CD14-positive monocyte (primary cell): ENCODE measurements around the gene XIRP1. TPM values are rescaled to one million over a fixed set of nuclear protein-coding genes. Genes with fewer than 3 reads are reported as not detected.

Experiments
- DNase-seq, 3 donors: peaks; one replicate each; pipeline ENCODE4 v3.0.0-alpha.2; 2011 to 2022
- H2AFZ ChIP-seq: 2 replicates; pipeline ENCODE4 v1.6.0; 2012; ENCODE audit warnings: mild to moderate bottlenecking, low read depth, low read length, inconsistent platforms; ENCODE audit not compliant: insufficient read depth, poor library complexity, severe bottlenecking
- H3K27ac ChIP-seq, 2 donors: 1 replicate in 1 of 2; 2 replicates in 1 of 2; pipeline ENCODE4 v1.5.1; 2012 to 2013; ENCODE audit warnings: low read length in 2 of 2, control low read depth in 1 of 2, inconsistent platforms in 1 of 2, low read depth in 1 of 2, mild to moderate bottlenecking in 1 of 2
- H3K27me3 ChIP-seq, 2 donors: one replicate each; pipeline versions ENCODE4 v1.6.0 to v1.6.1; 2011 to 2013; ENCODE audit warnings: low read length in 2 of 2; ENCODE audit not compliant: control insufficient read depth in 2 of 2, insufficient read depth in 2 of 2
- H3K36me3 ChIP-seq, 2 donors: replicated peaks in 1 of 2; 1 replicate in 1 of 2; 2 replicates in 1 of 2; pipeline versions ENCODE4 v1.5.1 to v1.6.1; 2012 to 2013; ENCODE audit warnings: low read length in 2 of 2, control low read depth in 1 of 2, inconsistent platforms in 1 of 2, mild to moderate bottlenecking in 1 of 2; ENCODE audit not compliant: insufficient read depth in 2 of 2, control insufficient read depth in 1 of 2
- H3K4me1 ChIP-seq, 2 donors: 1 replicate in 1 of 2; 2 replicates in 1 of 2; pipeline versions ENCODE4 v1.5.1 to v1.6.1; 2012 to 2013; ENCODE audit warnings: low read length in 2 of 2, control low read depth in 1 of 2, inconsistent platforms in 1 of 2, mild to moderate bottlenecking in 1 of 2, moderate library complexity in 1 of 2; ENCODE audit not compliant: insufficient read depth in 2 of 2, control insufficient read depth in 1 of 2
- H3K4me2 ChIP-seq: replicated peaks from 2 replicates; pipeline ENCODE3; 2012; ENCODE audit warnings: low read length, moderate library complexity, mild to moderate bottlenecking; ENCODE audit not compliant: poor library complexity, severe bottlenecking; ENCODE audit errors: extremely low read depth
- H3K4me3 ChIP-seq, 3 experiments: fragments of 200-600 bp in 1 of 3; sonication (generic) in 1 of 3; replicated peaks in 1 of 3; 1 replicate in 2 of 3; 2 replicates in 1 of 3; pipeline ENCODE4 v1.5.1; 2011 to 2013; ENCODE audit warnings: low read length in 3 of 3, mild to moderate bottlenecking in 3 of 3, control low read depth in 2 of 3, low read depth in 2 of 3, inconsistent platforms in 1 of 3, moderate library complexity in 1 of 3
- H3K79me2 ChIP-seq: 2 replicates; pipeline ENCODE4 v1.6.0; 2012; ENCODE audit warnings: mild to moderate bottlenecking, control low read depth, inconsistent platforms, low read length, moderate library complexity; ENCODE audit not compliant: insufficient read depth
- H3K9ac ChIP-seq: 2 replicates; pipeline ENCODE4 v1.6.0; 2017; ENCODE audit warnings: low read length, mild to moderate bottlenecking; ENCODE audit not compliant: insufficient read depth, poor library complexity, severe bottlenecking
- H3K9me3 ChIP-seq, 2 donors: replicated peaks in 1 of 2; 1 replicate in 1 of 2; 2 replicates in 1 of 2; pipeline versions ENCODE4 v1.5.1 to v1.6.1; 2012 to 2013; ENCODE audit warnings: low read length in 2 of 2, control low read depth in 1 of 2; ENCODE audit not compliant: control insufficient read depth in 1 of 2, insufficient read depth in 1 of 2
- H4K20me1 ChIP-seq: 2 replicates; pipeline ENCODE4 v1.6.0; 2012; ENCODE audit warnings: mild to moderate bottlenecking, low read length, control low read depth, moderate library complexity; ENCODE audit not compliant: insufficient read depth
- H3K27ac Mint-ChIP-seq, 7 donors: one replicate each; pipeline ENCODE4 v1.8.0; 2020; ENCODE audit warnings: mild to moderate bottlenecking in 7 of 7, mixed read lengths in 7 of 7, moderate library complexity in 6 of 7, inconsistent platforms in 2 of 7
- H3K27me3 Mint-ChIP-seq, 3 donors: one replicate each; pipeline ENCODE4 v1.8.0; 2021 to 2022; ENCODE audit warnings: low read depth in 3 of 3, mild to moderate bottlenecking in 3 of 3, mixed read lengths in 3 of 3, moderate library complexity in 3 of 3, inconsistent platforms in 1 of 3
- H3K36me3 Mint-ChIP-seq, 2 donors: one replicate each; pipeline ENCODE4 v1.8.0; 2020; ENCODE audit warnings: mixed read lengths in 2 of 2, inconsistent platforms in 1 of 2, mild to moderate bottlenecking in 1 of 2
- H3K4me1 Mint-ChIP-seq: one replicate; pipeline ENCODE4 v1.8.0; 2020; ENCODE audit warnings: mild to moderate bottlenecking, mixed read lengths
- H3K4me3 Mint-ChIP-seq, 2 donors: one replicate each; pipeline ENCODE4 v1.8.0; 2020; ENCODE audit warnings: mild to moderate bottlenecking in 2 of 2, mixed read lengths in 2 of 2, moderate library complexity in 1 of 2
- H3K9me3 Mint-ChIP-seq, 7 donors: one replicate each; pipeline ENCODE4 v1.8.0; 2020 to 2022; ENCODE audit warnings: mixed read lengths in 7 of 7, mild to moderate bottlenecking in 6 of 7, moderate library complexity in 6 of 7, inconsistent platforms in 2 of 7
- WGBS: methylation state at CpG from one replicate; pipeline ENCODE4 v1.1.5; 2013; ENCODE audit warnings: missing lambda C conversion rate; ENCODE audit not compliant: insufficient coverage; 5-methylcytosine and 5-hydroxymethylcytosine counted together
- intact Hi-C, 2 donors: fragments of 100-400 bp; cut with micrococcal nuclease; formaldehyde crosslinking; loops; one replicate each; pipeline versions ENCODE4 v1.15.0 to v1.15.1; 2023
- polyA plus RNA-seq, 3 donors: library from polyadenylated mRNA; depleted of rRNA in 1 of 3; unstranded in 2 of 3; stranded (reverse) in 1 of 3; fragments of 300-500 nt in 2 of 3; fragments of >200 nt in 1 of 3; fragmentation: Illumina TruSeq in 2 of 3; gene quantifications; 1 replicate in 2 of 3; 2 replicates in 1 of 3; pipeline ENCODE4 v1.2.3, GENCODE V29; 2012 to 2021
- TF ChIP-seq, protein P1 (sequence below): fragments of 200-600 bp; IDR thresholded peaks from one replicate; pipeline ENCODE4 v1.8.0; 2022; ENCODE audit warnings: antibody characterized with exemption, mild to moderate bottlenecking

The XIRP1 gene
- polyA plus RNA-seq, 3 donors, result not detected

DNA sequence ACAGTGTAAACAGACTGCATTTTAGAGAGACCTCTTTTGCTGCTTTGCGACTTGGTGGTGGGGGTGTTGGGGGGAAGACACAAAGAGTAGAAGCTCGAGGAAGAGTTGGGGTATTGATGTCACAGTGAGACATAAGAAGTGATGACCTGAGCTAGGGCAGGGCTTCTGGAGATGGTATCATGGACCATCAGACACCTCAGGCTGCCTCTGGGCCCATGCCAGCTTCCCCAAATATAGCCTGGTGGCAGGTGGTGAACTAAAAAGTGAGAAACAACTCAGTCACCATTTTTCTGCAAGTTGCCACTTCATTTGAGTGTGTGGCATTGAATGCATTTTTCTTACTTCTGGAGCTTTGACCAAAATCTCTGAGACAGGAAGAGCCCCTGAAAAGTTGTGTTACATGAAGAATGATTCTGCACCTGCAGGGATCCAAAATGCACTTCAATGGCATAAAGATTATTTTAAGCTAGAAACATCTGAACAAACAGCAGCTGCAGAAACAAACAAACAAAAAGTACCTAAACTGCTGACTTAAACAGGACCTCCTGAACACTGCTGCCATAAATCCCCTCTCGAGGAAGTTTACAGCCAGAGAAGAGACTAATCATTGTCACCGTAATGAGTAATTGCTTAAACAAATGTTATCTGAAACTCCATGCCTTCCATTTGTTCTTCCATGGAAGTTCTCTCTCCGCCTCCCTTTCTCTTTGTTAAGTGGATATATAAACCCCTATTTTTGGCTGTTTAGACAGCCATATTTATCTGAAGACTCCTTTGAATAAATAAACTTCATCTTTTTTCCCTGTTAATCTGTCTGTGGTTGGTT, 15.2 kb upstream of the XIRP1 start:
- Mint-ChIP-seq H3K27me3 (peaks cover 5 to 10% (median 5%) of the 10 kb centered on the region in 3 donors), H3K4me1 (peaks cover 38% of the 10 kb centered on the region), H3K4me3 (no peak overlapping the region), H3K9me3 (peaks cover 0 to 6% (median 3%) of the 10 kb centered on the region in 7 donors), H3K36me3 (no peaks in the 10 kb centered on the region), H3K27ac (no peak overlapping the region)
- Histone ChIP-seq H3K27ac (no peak overlapping the region), H3K36me3 (no peaks in the 10 kb centered on the region), H3K9me3 (peaks cover 0 to 4% of the 10 kb centered on the region in 2 donors), H3K4me2 (no peak overlapping the region), H3K4me3 (no peak overlapping the region), H3K27me3 (no peaks in the 10 kb centered on the region), H3K79me2 (no peaks in the 10 kb centered on the region), H2AFZ (no peak overlapping the region), H4K20me1 (no peaks in the 10 kb centered on the region), H3K4me1 (peaks cover 36 to 46% of the 10 kb centered on the region in 2 donors), H3K9ac (no peak overlapping the region)
- intact Hi-C loops, result loop anchor here in 1 of 2 donors (5.0 kb wide), 1 partner anchor 85 kb away; no protein-coding TSS in a partner anchor
- 95% methylated on average over 2 of the region's 5 CpGs for WGBS
- no peak for DNase-seq
- TF ChIP-seq, protein P1, sequence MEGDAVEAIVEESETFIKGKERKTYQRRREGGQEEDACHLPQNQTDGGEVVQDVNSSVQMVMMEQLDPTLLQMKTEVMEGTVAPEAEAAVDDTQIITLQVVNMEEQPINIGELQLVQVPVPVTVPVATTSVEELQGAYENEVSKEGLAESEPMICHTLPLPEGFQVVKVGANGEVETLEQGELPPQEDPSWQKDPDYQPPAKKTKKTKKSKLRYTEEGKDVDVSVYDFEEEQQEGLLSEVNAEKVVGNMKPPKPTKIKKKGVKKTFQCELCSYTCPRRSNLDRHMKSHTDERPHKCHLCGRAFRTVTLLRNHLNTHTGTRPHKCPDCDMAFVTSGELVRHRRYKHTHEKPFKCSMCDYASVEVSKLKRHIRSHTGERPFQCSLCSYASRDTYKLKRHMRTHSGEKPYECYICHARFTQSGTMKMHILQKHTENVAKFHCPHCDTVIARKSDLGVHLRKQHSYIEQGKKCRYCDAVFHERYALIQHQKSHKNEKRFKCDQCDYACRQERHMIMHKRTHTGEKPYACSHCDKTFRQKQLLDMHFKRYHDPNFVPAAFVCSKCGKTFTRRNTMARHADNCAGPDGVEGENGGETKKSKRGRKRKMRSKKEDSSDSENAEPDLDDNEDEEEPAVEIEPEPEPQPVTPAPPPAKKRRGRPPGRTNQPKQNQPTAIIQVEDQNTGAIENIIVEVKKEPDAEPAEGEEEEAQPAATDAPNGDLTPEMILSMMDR, result no peak

DNA sequence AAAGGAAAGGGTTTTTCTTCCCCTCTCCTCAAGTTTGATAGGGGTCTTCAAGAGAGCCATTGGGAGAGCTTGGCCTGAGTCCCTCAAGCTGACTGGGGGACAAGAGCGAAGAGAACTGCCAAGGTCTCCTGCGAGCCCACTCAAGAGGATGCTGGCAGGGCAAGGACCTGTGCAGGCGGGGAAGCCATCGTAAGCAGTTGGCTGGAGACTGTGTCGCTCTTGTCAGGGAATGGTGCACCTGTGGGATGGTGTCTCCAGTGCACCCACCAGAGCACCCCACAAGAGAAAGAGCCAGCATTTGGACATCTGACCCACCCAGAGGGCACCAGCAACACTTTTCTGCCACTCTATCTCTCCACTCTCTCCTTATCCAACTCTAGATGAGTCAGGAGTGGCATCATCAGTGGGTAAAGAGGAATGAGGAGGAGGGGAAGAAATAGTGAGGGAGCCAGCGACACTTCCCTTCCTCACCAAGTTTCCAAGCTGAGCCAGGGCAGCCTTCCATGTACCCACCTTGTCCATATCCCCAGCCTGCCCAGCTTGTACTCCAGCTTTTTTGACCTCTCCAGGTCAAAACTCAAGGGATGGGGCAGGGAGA, 13.6 kb upstream of the XIRP1 start:
- no peak for DNase-seq
- Mint-ChIP-seq H3K4me1 (peaks cover 30% of the 10 kb centered on the region), H3K9me3 (peaks cover 0 to 6% (median 3%) of the 10 kb centered on the region in 7 donors), H3K27me3 (peaks cover 5 to 10% (median 5%) of the 10 kb centered on the region in 3 donors), H3K36me3 (no peaks in the 10 kb centered on the region), H3K27ac (peak overlapping the region in 1 of 7 donors; percentile 28), H3K4me3 (no peak overlapping the region)
- H3K4me3 ChIP-seq, result no peak overlapping the region
- no peaks in the 10 kb centered on the region for H3K79me2 ChIP-seq
- peaks cover 0 to 4% of the 10 kb centered on the region in 2 donors for H3K9me3 ChIP-seq
- intact Hi-C loops, result loop anchor here in 1 of 2 donors (5.0 kb wide), 1 partner anchor 86 kb away; no protein-coding TSS in a partner anchor
- peaks cover 30 to 32% of the 10 kb centered on the region in 2 donors for H3K4me1 ChIP-seq
- no peak overlapping the region for H3K4me2 ChIP-seq
- no peaks in the 10 kb centered on the region for H3K36me3 ChIP-seq
- H3K27ac ChIP-seq, result no peak overlapping the region
- no peak overlapping the region for H2AFZ ChIP-seq
- H3K27me3 ChIP-seq, result no peaks in the 10 kb centered on the region
- no peak overlapping the region for H3K9ac ChIP-seq
- no peaks in the 10 kb centered on the region for H4K20me1 ChIP-seq
- TF ChIP-seq, protein P1, result no peak
- WGBS, result 100% methylated on average over 4 of the region's 6 CpGs
